Left forelimb (tissue), 1 donor: ENCODE results near the gene SH3RF1.

Experiments used
- DNase-seq: peaks from one replicate; pipeline ENCODE4 v3.0.0-alpha.2; 2018; ENCODE audit warnings: low spot score

SH3RF1 gene

DNA sequence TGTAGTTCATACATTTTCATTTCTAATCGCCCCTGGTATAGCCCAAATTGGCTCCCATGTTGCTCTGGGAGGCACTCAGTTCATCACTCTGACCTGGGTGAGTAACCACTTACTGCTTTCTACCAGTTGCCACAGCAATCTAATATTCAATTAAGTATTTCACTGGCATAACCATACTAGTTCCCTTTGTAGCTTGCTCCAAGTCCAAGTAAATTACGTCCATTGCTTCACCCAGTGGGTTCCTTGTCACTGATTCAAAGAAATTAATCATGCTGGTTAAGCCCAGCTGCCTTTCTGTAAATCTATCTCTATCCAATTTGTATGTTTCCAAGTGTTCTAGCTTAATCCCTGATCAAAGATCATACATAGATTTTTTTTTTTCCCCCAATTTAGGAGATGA, 168.7 kb downstream of the SH3RF1 start:
- no peak for DNase-seq

DNA sequence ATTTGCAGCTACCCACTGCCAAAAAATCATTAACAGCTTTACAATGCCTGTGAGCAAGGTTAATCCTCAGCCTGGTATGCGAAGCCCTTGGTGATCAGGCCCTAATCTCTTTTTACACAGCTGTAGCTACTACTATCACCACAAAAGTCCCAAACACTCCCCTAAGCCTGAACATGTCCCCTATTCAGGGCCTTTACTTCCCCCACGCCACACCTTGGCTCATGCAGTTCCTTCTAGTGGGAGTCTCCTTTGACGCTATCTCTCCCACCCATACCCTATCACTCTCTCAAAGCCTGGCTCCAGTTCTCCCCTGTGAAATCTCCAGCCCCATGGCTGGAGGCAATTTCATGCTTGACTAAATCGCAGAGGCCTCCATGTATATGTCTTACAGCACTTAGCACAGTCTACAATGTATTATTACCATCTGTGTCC, 170.1 kb downstream of the SH3RF1 start:
- no peak for DNase-seq

DNA sequence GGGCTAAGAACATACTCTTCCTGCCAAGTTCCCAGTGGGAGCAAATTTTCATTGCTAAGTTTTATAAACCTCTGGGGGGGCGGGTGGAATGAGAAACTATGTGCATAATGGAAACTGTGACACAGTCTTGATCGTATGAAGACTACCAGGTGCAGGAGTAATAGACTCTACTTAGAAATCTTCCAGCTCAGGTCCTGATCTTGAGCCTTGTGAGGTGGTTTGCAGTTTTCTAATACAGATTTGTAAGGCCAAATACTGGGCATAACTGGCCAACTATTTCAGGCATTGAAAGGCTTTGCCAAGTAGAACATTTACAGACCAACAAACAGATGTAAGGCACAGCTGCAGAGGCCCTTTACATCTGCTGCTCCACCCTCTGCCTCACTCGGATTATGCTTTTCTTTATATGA, 171.0 kb downstream of the SH3RF1 start:
- DNase-seq: no peak

DNA sequence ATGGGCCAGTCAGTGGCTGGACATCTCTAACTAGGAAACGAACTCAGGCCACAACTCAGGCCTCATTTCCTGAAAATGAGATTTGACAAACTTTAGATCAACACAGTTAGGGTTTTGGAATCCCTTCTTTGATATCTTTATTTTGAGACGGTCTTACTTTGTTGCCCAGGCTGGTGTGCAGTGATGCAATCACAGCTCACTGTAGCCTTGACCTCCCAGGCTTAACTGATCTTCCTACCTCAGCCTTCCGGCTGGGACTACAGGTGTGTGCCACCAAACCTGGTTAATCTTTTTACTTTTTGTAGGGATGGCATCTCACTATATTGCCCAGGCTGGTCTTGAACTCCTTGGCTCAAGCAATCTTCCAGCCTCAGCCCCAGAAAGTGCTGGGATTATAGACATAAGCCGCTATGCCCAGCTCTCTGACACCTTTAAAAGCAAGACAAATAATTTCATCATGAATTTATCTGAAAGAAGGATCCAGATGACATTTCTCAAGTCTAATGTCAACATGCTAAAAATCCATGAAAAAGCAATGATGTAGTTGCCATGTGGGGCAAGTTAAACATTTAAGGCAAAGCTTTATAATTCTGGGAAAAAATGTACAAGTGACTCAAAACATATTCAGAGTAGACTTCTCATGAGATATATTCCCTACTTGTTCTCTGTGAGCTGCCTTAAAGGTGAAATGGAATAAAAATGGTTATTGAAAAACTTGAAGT, 171.6 kb downstream of the SH3RF1 start:
- DNase-seq: no peak

DNA sequence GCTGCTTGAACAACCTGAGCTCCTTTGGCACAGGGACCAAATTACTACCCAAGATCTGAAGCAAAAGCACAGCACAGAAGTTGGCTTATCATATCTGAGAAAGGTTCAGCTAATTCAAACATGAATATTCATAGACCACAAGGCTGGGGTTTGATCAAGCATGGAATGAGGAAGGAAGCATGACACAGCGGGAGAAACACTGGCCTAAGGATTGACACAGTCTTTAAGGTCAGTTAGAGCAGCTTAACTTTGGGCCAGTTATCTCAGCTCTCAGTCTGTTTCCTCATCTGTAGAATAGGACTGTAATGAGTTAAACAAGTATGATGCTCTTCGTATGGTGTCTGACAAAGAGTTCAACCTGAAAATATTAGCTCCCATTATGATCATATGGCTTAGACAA, 172.2 kb downstream of the SH3RF1 start:
- no peak for DNase-seq

DNA sequence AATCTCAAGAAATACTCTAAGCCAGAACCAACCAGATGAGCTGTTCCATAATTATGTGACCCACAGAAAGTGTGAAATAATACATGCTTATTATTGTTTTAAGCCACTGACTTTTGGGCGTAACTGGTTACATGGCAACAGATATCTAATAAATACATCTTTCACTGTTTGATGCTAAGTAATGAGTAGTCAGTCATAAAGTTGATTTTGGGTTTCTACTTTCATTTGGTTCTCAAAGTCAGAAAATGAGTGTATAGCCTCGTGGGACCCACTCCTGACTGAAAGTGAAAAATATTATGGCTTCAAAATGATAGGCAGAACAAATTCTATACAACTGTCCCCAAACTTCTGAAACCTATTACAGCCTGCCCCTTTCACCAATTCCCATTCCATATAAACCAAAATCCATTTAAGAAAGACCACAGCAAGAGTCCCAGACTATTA, 172.7 kb downstream of the SH3RF1 start:
- DNase-seq: no peak

DNA sequence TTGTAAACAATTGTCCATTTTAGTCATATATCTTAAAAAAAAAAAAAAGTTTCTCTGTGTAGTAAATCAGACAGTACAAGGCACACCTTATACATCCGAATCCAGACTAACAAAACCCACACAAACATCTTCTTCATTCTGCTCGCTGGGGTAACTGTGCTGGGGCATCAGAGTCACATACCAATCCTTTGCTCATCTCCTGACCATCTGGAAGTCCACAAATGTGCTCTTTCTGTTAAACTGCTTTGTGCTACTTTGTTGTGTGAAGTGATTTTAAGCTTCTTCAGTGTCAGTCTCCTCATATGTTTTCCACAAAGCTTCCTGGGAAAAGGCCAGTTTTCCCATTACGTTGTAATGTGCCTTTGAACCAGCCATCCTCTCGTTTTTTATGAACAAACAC, 174.5 kb downstream of the SH3RF1 start:
- DNase-seq: no peak

DNA sequence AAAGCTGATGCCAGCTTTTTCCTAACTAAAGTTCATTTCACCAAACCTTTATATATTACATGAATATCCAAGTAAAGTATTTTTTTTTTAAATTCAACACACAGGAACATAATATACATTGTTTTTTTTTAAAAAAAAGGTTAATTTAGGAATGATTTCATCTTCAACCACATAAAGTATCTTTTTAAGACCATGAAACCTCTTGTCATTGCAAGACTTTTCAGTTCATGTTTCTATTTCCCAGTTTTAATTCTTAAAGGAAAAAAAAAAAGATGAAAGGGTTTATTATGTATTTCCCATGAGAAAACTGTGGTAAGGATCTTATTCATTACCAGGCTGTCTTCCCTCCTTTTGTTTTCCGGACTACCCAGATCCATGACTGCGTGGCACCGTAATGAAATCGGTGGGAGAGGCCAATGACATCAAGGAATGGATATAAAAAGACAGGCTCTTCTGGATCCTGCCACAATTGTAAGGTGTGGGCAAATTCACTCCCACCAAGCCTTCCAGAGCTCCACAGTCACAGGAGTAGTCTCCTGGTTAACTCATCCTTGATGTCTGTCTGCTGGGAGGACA, 176.0 kb downstream of the SH3RF1 start:
- no peak for DNase-seq

DNA sequence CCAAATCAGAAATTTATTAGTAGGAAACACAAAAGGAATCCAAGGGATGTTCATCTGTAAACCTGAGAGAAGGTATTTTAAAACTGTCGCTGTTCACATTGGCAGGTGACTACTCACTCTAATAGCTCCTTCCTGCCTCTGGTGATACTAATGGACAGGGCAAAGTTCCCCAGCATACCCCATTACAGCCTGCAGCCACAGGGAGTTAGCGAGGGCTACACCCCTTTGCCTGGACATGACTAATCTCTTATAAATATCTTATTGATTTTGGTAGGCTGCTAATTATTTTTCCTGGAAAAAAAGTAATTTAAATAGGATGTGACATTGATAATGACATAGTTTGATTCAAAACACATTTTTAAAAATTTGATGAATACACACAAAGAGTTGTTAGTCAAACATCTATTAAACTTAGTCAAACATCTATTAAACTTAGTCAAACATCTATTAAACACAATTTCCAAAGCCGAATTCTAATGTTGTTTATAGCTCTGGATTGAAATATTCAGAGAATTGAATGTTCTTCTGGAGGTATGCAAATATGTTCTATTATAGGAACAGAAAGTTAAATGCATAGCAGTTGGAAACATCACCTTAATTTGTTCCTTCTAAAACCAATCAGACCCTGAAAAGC, 177.8 kb downstream of the SH3RF1 start:
- DNase-seq: no peak

DNA sequence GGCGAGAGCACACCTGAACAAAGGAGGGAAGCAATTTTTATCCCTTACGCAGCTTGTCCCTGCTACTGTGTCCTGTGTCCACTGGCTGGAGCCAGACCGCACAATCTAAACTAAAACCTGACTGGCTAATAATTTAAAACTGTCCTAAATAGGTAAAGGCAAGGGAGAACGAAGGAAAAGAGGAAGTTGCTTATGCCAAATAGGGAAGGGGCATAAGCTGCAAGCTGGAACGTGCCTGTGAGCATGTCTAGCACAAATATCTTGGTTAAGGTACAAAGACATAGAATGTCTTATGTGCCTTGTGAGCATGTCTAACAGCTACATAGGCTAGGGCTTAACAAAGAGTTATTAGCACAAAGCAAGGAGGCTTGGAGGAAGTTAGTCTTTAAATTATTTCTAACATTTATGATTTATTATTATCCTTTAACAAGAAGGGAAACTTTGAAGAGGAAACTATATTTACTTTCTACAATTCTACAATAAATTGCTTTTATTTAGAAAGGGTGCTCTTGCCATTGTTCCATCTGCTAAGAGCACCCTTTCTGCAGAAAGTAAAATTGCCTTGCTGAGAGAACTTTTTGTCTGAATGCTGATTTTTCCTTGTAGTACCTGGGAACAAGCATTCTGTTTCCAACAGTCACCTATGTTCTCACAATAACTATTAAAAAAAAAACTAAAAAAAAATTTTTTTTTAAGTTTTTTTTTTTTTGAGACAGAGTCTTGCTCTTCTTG, 180.1 kb downstream of the SH3RF1 start:
- DNase-seq: no peak

DNA sequence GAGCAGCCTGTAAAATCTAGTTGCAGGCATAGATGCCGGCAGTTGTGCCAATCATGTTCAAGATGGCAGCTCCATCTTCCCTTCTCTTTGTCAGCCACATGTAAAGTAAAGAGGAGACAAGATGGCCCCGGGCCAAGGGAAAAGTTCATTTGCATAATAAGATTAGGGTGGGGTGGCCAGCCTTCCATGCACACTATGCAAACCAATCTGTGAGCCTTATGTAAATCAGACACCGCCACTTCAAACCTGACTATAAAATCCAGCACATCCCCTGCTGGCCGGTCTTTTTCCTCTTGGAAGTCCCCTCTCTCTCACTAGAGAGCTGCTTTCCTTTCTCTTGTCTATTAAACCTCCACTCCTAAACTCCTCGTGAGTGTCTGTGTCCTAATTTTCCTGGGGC, 181.8 kb downstream of the SH3RF1 start:
- DNase-seq: no peak

DNA sequence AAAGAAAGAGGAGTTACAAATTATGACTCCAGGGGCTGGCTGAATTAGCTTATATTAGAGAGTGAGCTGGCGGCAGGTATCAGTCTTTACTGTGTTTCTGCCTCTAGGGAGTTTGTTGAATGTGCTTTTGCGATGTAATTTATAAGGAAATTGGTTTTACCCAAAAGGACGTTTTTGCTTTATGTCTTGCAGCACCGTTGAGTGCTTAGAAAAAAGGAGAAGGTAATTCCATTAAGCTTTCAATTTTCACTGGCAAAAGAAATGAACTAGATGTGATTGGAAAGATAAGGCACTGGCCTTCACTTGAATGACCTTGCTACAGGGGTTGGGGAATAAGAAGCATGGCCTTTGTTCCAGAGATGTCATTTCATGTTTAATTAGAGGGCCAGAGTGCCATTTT, 185.8 kb downstream of the SH3RF1 start:
- no peak for DNase-seq

DNA sequence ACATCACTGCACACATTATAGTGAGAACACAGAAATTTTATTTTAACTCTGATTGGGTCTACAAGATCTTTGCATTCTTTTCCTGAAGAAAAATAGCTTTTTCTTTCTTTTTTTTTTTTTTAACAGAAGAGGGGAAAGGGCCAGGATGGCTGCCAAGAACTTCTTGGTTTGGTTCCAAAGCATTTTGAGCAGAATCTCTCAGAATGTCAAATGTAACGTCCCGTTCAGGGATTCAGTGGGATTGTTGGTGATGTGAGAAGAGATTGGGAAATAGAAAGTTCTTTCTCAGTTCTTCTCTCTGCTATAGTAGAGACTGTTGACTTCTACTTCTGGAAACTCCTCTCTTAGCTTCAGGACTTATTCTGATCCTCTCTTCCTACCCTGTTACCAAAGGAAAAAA, 189.8 kb downstream of the SH3RF1 start:
- no peak for DNase-seq

DNA sequence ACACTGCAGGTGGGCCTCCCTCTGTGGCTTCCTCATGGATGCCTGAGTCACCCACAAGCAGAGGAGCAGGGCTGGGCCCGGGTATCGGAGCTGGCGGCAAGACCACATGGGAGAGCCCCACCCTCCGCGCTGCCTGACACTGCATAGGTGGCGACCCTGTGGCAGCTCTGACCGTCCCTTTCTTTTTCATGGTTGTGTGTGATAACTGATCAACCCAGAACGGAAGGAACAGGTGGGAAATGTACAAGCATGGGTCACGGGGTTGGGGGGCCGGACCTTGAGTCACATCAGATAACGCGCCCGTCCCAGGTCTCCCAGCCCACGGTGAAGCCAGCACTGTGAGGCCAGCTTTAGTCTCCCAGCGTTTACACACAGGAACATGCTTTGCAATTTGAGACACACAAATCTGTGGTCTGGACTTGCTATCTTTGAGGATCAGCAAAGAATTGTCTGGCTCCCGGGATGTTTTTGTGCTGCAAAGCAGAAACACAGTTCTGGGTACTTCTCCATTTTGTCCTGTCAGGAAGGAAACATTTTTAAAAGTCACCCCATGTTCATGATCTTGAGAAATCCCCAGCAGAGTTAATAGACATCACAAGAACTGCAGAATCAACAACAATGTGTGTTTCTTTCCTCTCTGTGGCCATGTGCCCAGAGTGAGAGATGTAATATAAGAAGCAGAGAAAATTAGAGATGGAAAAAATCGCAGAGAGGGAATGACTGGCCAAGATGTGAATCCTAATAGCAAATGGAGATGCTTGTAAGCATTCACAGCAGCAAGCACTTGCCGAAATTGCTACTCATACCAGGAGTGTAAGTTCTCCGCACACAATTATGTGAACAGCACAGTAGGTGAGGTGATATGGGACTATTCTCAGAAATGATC, 190.6 kb downstream of the SH3RF1 start:
- no peak for DNase-seq

DNA sequence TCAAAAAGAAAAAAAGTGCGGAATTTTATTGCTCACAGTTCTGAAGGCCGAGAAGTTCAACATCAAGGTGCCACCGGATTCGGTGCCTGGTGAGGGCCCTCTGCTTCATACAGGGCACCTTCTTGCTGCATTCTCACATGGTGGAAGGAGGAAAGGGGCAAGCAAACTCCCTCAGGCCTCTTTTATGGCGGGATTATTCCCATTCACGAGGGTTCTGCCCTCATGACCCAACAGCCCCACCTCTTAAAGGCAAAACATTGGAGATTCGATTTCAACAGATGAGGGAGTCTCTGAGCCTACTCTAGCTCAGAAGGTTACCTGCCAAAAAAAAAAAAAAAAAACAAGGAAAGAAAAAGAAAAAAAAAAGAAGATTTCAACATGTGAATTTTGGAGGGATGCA, 196.6 kb downstream of the SH3RF1 start:
- no peak for DNase-seq

DNA sequence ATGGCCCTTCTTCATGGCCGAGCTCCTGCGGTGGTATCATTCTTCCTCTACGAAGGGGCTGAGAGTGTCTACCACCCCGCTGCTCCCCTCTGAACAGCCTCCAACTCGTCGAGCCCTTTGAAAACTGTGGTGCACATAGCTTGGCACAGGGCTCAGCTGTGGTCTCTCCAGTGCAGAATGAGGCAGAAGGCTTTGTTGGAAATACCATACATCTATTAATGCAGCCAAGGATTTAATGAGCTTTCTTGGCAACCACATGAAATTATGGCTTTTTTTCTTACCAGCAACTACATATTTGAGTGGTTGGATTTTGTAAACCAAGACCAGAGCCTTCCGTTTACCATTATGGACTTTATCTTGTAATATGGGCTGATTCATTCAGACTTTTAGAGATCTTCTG, 199.0 kb downstream of the SH3RF1 start:
- DNase-seq: no peak

DNA sequence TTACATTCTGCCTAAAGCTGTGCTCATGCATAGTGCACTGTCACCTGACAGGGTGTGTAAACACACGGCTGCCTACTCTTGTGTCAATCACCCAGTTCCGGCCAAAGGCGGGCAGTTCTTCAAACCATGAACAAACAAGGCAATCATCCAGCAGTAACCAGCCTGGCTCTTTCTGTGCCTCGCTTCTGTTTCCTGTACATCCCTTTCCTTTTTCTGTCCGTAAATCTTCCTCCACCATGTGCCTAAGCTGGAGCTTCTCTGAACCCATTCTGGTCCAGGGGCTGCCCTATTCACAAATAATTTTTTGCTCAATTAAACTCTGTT, 199.9 kb downstream of the SH3RF1 start:
- no peak for DNase-seq

DNA sequence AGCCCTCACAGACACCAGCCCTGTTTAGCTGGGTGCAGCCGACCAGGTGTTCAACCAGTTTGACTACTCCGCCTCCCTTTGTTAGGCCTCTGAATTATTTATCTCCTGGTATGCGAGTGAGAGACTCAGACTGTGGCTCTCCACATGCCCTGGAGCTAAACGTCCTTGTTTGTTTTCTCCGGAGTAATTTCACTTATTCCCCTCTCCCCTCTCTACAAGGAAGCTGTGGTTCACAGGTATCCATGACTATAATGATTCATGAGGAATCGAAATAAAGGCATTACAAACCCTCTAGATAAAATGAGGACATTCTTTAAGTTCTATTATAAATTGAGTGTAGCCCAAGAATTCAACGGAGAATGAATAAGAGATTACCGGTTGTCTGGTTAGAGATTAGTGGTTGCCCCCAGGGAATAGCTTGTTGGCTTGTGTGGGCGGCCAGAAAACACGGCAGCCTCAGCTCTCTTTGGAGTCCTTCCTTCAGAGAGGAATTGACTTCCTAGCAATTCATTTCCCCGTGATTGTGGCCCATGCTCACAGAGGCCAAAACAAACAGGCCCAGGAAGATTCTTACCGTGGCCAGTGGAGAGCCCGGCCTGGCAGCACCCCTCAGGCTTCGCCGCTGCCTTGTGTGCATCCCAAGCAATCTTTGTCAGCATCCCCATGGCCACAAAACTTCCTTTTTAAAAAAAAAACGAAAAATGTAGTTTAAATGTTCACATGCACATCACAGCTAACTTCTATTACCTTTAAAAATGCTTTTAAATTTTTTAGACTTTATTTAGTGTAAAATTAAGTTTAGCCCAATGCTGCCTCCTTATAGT, 200.5 kb downstream of the SH3RF1 start:
- no peak for DNase-seq

DNA sequence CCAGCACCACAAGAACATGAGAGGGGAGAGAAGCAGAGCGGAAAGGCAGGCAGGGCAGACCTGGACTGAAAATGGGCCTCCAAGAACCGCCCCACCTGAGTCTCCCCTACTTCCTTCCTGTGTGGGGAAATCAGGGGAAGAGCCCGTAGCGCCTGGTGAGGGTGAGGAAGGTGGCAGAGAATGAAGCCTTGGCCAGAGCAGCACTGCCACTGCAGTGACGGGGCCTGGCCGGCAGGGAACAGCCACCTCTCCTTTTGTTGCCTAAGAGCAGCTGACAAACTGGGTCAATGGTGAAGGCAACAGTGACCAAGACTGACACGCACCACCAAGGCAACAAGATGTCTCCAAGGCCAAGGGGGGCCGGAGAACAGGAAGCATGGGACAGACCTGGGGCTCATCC, 202.3 kb downstream of the SH3RF1 start:
- DNase-seq: no peak

DNA sequence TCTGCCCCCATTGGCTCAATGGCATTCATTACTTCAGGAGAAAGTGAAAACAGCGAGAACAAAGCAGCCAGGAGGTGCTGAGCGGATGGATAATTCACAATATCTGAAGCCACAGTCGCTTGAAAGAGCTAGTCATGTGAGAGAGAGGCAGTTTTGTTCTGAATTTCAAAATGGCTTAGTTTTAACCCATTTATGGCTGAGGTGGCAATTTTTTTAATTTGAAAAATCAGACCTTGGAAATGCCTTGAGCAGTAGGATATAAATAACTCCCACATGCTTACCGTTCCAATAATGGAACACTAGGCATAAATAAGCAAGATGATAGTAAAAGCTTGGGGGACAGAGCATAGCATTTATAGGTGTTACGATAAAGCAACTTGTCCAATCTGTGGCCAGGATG, 203.8 kb downstream of the SH3RF1 start:
- DNase-seq: no peak

DNA sequence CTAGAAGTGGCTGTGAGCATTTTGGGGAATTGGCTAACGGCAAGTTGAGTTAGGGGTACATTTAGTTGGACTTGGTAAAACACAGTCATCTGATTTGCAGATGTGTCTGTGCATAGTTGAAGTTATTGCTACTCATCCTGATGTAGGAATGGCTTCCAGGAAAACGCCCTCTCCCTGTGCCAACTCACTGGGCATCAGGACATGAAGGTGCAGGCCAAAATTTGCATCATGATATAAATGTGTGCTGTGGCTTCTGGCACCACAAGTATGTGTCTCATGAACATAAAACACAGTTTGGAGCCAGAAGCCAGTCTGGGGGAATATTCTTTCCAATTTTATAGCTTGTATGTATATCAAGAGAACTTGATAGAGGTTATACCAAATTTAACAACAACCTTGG, 206.5 kb downstream of the SH3RF1 start:
- DNase-seq: no peak
